IMR-90 (cell line): ENCODE data around the gene PHLDB1. TPM values are rescaled to one million over a fixed set of nuclear protein-coding genes. Genes with fewer than 3 reads are reported as not detected.

Experiments
- ATAC-seq: fragments of 200-7000 bp; cut with Tn5 transposase; 2 replicates; pipeline ENCODE4 v1.9.1; 2020; ENCODE audit warnings: low read depth, mild to moderate bottlenecking, moderate library complexity
- BruUV-seq: library from RNA; stranded (reverse); fragments of 400-500 nt; replicated peaks from 2 replicates; lab custom pipeline; 2021; lab: Mats Ljungman, UMichigan
- CTCF ChIA-PET: fragments of 300-600 bp; formaldehyde crosslinking; extraction: SDS; loops from one replicate; lab custom pipeline; 2021; ENCODE audit warnings: antibody characterized with exemption; lab: Yijun Ruan, JAX
- POLR2A ChIA-PET: fragments of 300-600 bp; sonication (Branson Sonifier 250); formaldehyde crosslinking; loops from one replicate; lab custom pipeline; 2022; ENCODE audit warnings: antibody characterized with exemption; ENCODE audit not compliant: unreplicated experiment; lab: Charles Lee
- DNase-seq: peaks from one replicate; pipeline ENCODE4 v3.0.0; 2013
- H2AFZ ChIP-seq: replicated peaks from 2 replicates; pipeline ENCODE3; 2013; ENCODE audit warnings: low read length, mild to moderate bottlenecking; ENCODE audit not compliant: poor library complexity
- H2AK5ac ChIP-seq: 2 replicates; pipeline ENCODE4 v1.6.1; 2013; ENCODE audit warnings: low read depth, low read length, inconsistent platforms
- H2AK9ac ChIP-seq: replicated peaks from 2 replicates; pipeline ENCODE3; 2013; ENCODE audit warnings: mild to moderate bottlenecking, low read depth, low read length, moderate library complexity; ENCODE audit not compliant: poor library complexity
- H2BK120ac ChIP-seq: 2 replicates; pipeline ENCODE4 v1.6.1; 2013; ENCODE audit warnings: low read depth, low read length, inconsistent platforms
- H2BK15ac ChIP-seq: 3 replicates; pipeline ENCODE4 v1.6.1; 2013; ENCODE audit warnings: low read depth, low read length, inconsistent platforms
- H2BK20ac ChIP-seq: 2 replicates; pipeline ENCODE4 v1.6.1; 2013; ENCODE audit warnings: low read depth, mild to moderate bottlenecking, inconsistent platforms, low read length, moderate library complexity
- H2BK5ac ChIP-seq: 2 replicates; pipeline ENCODE4 v1.6.1; 2013; ENCODE audit warnings: mild to moderate bottlenecking, low read depth, low read length, inconsistent platforms; ENCODE audit not compliant: poor library complexity, severe bottlenecking
- H3K14ac ChIP-seq: replicated peaks from 2 replicates; pipeline ENCODE4 v1.6.1; 2013; ENCODE audit warnings: low read depth, low read length, inconsistent platforms
- H3K18ac ChIP-seq: 2 replicates; pipeline ENCODE4 v1.6.1; 2013; ENCODE audit warnings: low read depth, low read length, control low read depth
- H3K23ac ChIP-seq: 2 replicates; pipeline ENCODE4 v1.6.1; 2013; ENCODE audit warnings: low read depth, low read length, inconsistent platforms
- H3K27ac ChIP-seq: 2 replicates; pipeline ENCODE4 v1.5.1; 2013; ENCODE audit warnings: mild to moderate bottlenecking, control low read depth, low read length; ENCODE audit not compliant: insufficient read depth
- H3K27me3 ChIP-seq: 2 replicates; pipeline ENCODE4 v1.6.1; 2013; ENCODE audit warnings: low read length; ENCODE audit not compliant: control insufficient read depth, insufficient read depth
- H3K36me3 ChIP-seq: 2 replicates; pipeline ENCODE4 v1.6.1; 2013; ENCODE audit warnings: low read length, mixed read lengths; ENCODE audit not compliant: control insufficient read depth, insufficient read depth
- H3K4ac ChIP-seq: 2 replicates; pipeline ENCODE4 v1.6.1; 2013; ENCODE audit warnings: low read depth, low read length, inconsistent platforms
- H3K4me1 ChIP-seq: 2 replicates; pipeline ENCODE4 v1.6.1; 2013; ENCODE audit warnings: low read length, mixed read lengths; ENCODE audit not compliant: control insufficient read depth, insufficient read depth
- H3K4me2 ChIP-seq: 2 replicates; pipeline ENCODE4 v1.6.1; 2013; ENCODE audit warnings: low read depth, mild to moderate bottlenecking, control low read depth, low read length, moderate library complexity
- H3K4me3 ChIP-seq: 2 replicates; pipeline ENCODE4 v1.5.1; 2013; ENCODE audit warnings: low read depth, mild to moderate bottlenecking, control low read depth, low read length, moderate library complexity; ENCODE audit not compliant: insufficient read depth
- H3K56ac ChIP-seq: 2 replicates; pipeline ENCODE4 v1.6.1; 2013; ENCODE audit warnings: low read length, inconsistent platforms; ENCODE audit not compliant: insufficient read depth; ENCODE audit errors: extremely low read depth
- H3K79me1 ChIP-seq, 2 experiments: 2 replicates each; pipeline ENCODE4 v1.6.1; 2013; ENCODE audit warnings: low read length in 2 of 2, inconsistent platforms in 1 of 2, low read depth in 1 of 2
- H3K9ac ChIP-seq: 2 replicates; pipeline ENCODE4 v1.6.1; 2013; ENCODE audit warnings: low read depth, low read length, control low read depth
- H3K9me1 ChIP-seq: 2 replicates; pipeline ENCODE4 v1.6.1; 2013; ENCODE audit warnings: low read length, inconsistent platforms; ENCODE audit not compliant: insufficient read depth
- H3K9me3 ChIP-seq: 2 replicates; pipeline ENCODE4 v1.6.1; 2013; ENCODE audit warnings: low read length; ENCODE audit not compliant: control insufficient read depth, insufficient read depth
- H4K20me1 ChIP-seq: 2 replicates; pipeline ENCODE4 v1.6.1; 2013; ENCODE audit warnings: low read length, inconsistent platforms; ENCODE audit not compliant: insufficient read depth
- H4K5ac ChIP-seq: 2 replicates; pipeline ENCODE4 v1.6.1; 2013; ENCODE audit warnings: mild to moderate bottlenecking, low read depth, low read length, control low read depth
- H4K8ac ChIP-seq, 2 experiments: 2 replicates each; pipeline ENCODE4 v1.6.1; 2013; ENCODE audit warnings: low read depth in 2 of 2, low read length in 2 of 2, control low read depth in 1 of 2, inconsistent platforms in 1 of 2
- H4K91ac ChIP-seq: 2 replicates; pipeline ENCODE4 v1.6.1; 2013; ENCODE audit warnings: low read depth, low read length, inconsistent platforms; ENCODE audit not compliant: insufficient read depth
- BHLHE40 ChIP-seq: fragments of 150-350 bp; IDR thresholded peaks from 2 replicates; pipeline ENCODE4 v1.6.1; 2016; ENCODE audit warnings: mild to moderate bottlenecking, low read depth, low read length
- CEBPB ChIP-seq: IDR thresholded peaks from 2 replicates; pipeline ENCODE4 v1.6.1; 2012; ENCODE audit warnings: low read depth, low read length, improper control_type of control experiment
- CHD1 ChIP-seq: IDR thresholded peaks from 2 replicates; pipeline ENCODE4 v1.6.1; 2012; ENCODE audit warnings: low read depth, low read length, improper control_type of control experiment
- CTCF ChIP-seq: conservative IDR thresholded peaks from 2 replicates; pipeline ENCODE4 v1.5.1; 2012; ENCODE audit warnings: mild to moderate bottlenecking, low read depth, low read length, improper control_type of control experiment
- ELK1 ChIP-seq: fragments of 150-350 bp; IDR thresholded peaks from 2 replicates; pipeline ENCODE4 v1.6.1; 2016; ENCODE audit warnings: low read depth, mild to moderate bottlenecking, low read length, moderate library complexity, borderline replicate concordance
- FOS ChIP-seq: fragments of 150-350 bp; IDR thresholded peaks from 2 replicates; pipeline ENCODE4 v1.6.1; 2016; ENCODE audit warnings: low read depth, low read length
- MAFK ChIP-seq: IDR thresholded peaks from 2 replicates; pipeline ENCODE4 v1.6.1; 2012; ENCODE audit warnings: low read depth, low read length, improper control_type of control experiment
- MAZ ChIP-seq: IDR thresholded peaks from 2 replicates; pipeline ENCODE4 v1.6.1; 2012; ENCODE audit warnings: low read depth, mild to moderate bottlenecking, low read length, improper control_type of control experiment, moderate library complexity, borderline replicate concordance
- MXI1 ChIP-seq: IDR thresholded peaks from 2 replicates; pipeline ENCODE4 v1.6.1; 2012; ENCODE audit warnings: low read depth, mild to moderate bottlenecking, low read length, moderate library complexity, borderline replicate concordance
- NFE2L2 ChIP-seq: fragments of 150-350 bp; IDR thresholded peaks from 2 replicates; pipeline ENCODE4 v1.6.1; 2016; ENCODE audit warnings: low read depth, mild to moderate bottlenecking, low read length
- POLR2A ChIP-seq: IDR thresholded peaks from 2 replicates; pipeline ENCODE4 v1.6.1; 2012; ENCODE audit warnings: mild to moderate bottlenecking, low read depth, low read length
- RAD21 ChIP-seq: IDR thresholded peaks from 2 replicates; pipeline ENCODE4 v1.6.1; 2012; ENCODE audit warnings: low read length, improper control_type of control experiment
- RCOR1 ChIP-seq: IDR thresholded peaks from 2 replicates; pipeline ENCODE4 v1.6.1; 2012; ENCODE audit warnings: mild to moderate bottlenecking, low read length, improper control_type of control experiment; ENCODE audit not compliant: insufficient replicate concordance
- RFX5 ChIP-seq: IDR thresholded peaks from 2 replicates; pipeline ENCODE4 v1.8.0; 2012; ENCODE audit warnings: low read depth, mild to moderate bottlenecking, low read length, moderate library complexity
- SMC3 ChIP-seq: fragments of 150-350 bp; IDR thresholded peaks from 2 replicates; pipeline ENCODE4 v1.6.1; 2016; ENCODE audit warnings: low read depth, mild to moderate bottlenecking, antibody characterized with exemption, low read length, moderate library complexity
- USF2 ChIP-seq: fragments of 150-350 bp; IDR thresholded peaks from 2 replicates; pipeline ENCODE4 v1.6.1; 2017; ENCODE audit warnings: mild to moderate bottlenecking, antibody characterized with exemption, low read length, low read depth
- WGBS, 2 experiments: methylation state at CpG; one replicate each; pipeline versions ENCODE4 v1.1.5 to v1.1.7; 2013; ENCODE audit warnings: missing lambda C conversion rate in 2 of 2; ENCODE audit not compliant: insufficient read length in 1 of 2; ENCODE audit errors: extremely low coverage in 2 of 2; 5-methylcytosine and 5-hydroxymethylcytosine counted together
- dilution Hi-C: fragments of 300-500 bp; cut with HindIII; formaldehyde crosslinking; loops from one replicate; pipeline ENCODE4 v1.14.3; 2018; ENCODE audit warnings: low sequenced_read_pairs; ENCODE audit not compliant: unreplicated experiment
- in situ Hi-C: fragments of 300-500 bp; cut with MboI; formaldehyde crosslinking; loops from 3 replicates; pipeline ENCODE4 v1.14.3; 2019; ENCODE audit warnings: low sequenced_read_pairs, inconsistent platforms, mixed read lengths
- intact Hi-C: fragments of 100-400 bp; cut with micrococcal nuclease; formaldehyde crosslinking; loops from 2 replicates; pipeline ENCODE4 v1.10.0; 2022
- polyA plus RNA-seq, 3 experiments: library from polyadenylated mRNA; depleted of rRNA; stranded (reverse); fragments of >200 nt; gene quantifications; 2 replicates each; pipeline ENCODE4 v1.2.3, GENCODE V29; 2012; ENCODE audit warnings: low replicate concordance in 1 of 3
- total RNA-seq: library from RNA; depleted of rRNA; stranded (reverse); fragments of >200 nt; gene quantifications from 2 replicates; pipeline ENCODE4 v1.2.3, GENCODE V29; 2012

The PHLDB1 gene
- total and polyA plus RNA-seq, 2 of the 4 experiments (the other 2 are of a cell fraction), result 40.0 to 90.4 TPM

- no peak overlapping the region for H2AFZ ChIP-seq
- BruUV-seq, result no TSS peak
- H3K4me1 ChIP-seq, result peaks cover 2% of the 10 kb centered on the region; the same call in 1 of the 2 replicates
- no peak overlapping the region for H3K23ac ChIP-seq
- H3K9ac ChIP-seq, result no peak overlapping the region
- TF ChIP-seq USF2, result no peak
- TF ChIP-seq SMC3, result no peak
- no peak for TF ChIP-seq RCOR1
- no peak for TF ChIP-seq RFX5
- TF ChIP-seq BHLHE40, result no peak
- no peak for TF ChIP-seq FOS
- TF ChIP-seq NFE2L2, result no peak
- TF ChIP-seq MAFK, result no peak
- no peak for TF ChIP-seq CEBPB
- TF ChIP-seq MXI1, result no peak
- no peak for TF ChIP-seq MAZ
- TF ChIP-seq RAD21, result no peak
- no peak for TF ChIP-seq CHD1
- TF ChIP-seq ELK1, result no peak
- TF ChIP-seq POLR2A, result no peak
- no peak for TF ChIP-seq CTCF
- no peak overlapping the region for H3K18ac ChIP-seq
- ATAC-seq (no peak), DNase-seq (no peak)
- H3K79me1 ChIP-seq, result peaks cover 12 to 15% of the 10 kb centered on the region in 2 experiments
- H3K4me3 ChIP-seq, result no peak overlapping the region
- 95% methylated on average over 3 of the region's 4 CpGs; no CpG with 5 or more reads in 1 of the 2 experiments for WGBS, 2 experiments
- no peak overlapping the region for H2AK9ac ChIP-seq
- H3K4ac ChIP-seq, result no peak overlapping the region
- no peak overlapping the region for H3K56ac ChIP-seq
- H2BK120ac ChIP-seq, result no peak overlapping the region
- H2BK15ac ChIP-seq, result no peak overlapping the region
- H3K27me3 ChIP-seq, result no peaks in the 10 kb centered on the region
- peaks cover 8% of the 10 kb centered on the region for H3K36me3 ChIP-seq
- no peak overlapping the region for H2BK20ac ChIP-seq
- ChIA-PET POLR2A (no interaction called here), CTCF (no interaction called here)
- no peak overlapping the region for H2BK5ac ChIP-seq
- intact Hi-C loops, result no loop called here
- H3K9me1 ChIP-seq, result peaks cover 10% of the 10 kb centered on the region
- H2AK5ac ChIP-seq, result no peak overlapping the region
- H3K27ac ChIP-seq, result no peak overlapping the region
- H3K4me2 ChIP-seq, result no peak overlapping the region
- in situ Hi-C loops, result no loop called here
- no peak overlapping the region for H3K14ac ChIP-seq
- H4K8ac ChIP-seq, result no peak overlapping the region
- no peak overlapping the region for H4K91ac ChIP-seq
- dilution Hi-C loops, result no loop called here
- H3K9me3 ChIP-seq, result no peaks in the 10 kb centered on the region
- no peaks in the 10 kb centered on the region for H4K20me1 ChIP-seq
- H4K5ac ChIP-seq, result no peak overlapping the region
Measured at GRCh38 chr11:118560806-118561205, 46.6 kb upstream of the PHLDB1 start.
